Bronchial epithelial cell (primary cell): ENCODE results near the gene ASMT. TPM values are rescaled to one million over a fixed set of nuclear protein-coding genes. Genes with fewer than 3 reads are reported as not detected.

Source experiments
- DNase-seq: peaks from one replicate; pipeline ENCODE4 v3.0.0-alpha.2; 2010; ENCODE audit warnings: low read depth
- FAIRE-seq: peaks from 2 replicates; lab custom pipeline; 2011; peaks lifted over from hg19 to GRCh38; lab: Jason Lieb, UNC
- H3K27me3 ChIP-seq: 2 replicates; pipeline ENCODE4 v1.5.1; 2011; ENCODE audit warnings: low read length; ENCODE audit not compliant: control insufficient read depth, insufficient read depth
- H3K36me3 ChIP-seq: 2 replicates; pipeline ENCODE4 v1.5.1; 2011; ENCODE audit warnings: low read length; ENCODE audit not compliant: control insufficient read depth, insufficient read depth
- H3K4me3 ChIP-seq: 2 replicates; pipeline ENCODE4 v1.5.1; 2011; ENCODE audit warnings: mild to moderate bottlenecking, low read depth, low read length, control low read depth
- CTCF ChIP-seq: IDR thresholded peaks from 2 replicates; pipeline ENCODE4 v1.5.1; 2011; ENCODE audit warnings: mild to moderate bottlenecking, moderate library complexity, low read length, control low read depth, inconsistent platforms; ENCODE audit not compliant: insufficient read depth, severe bottlenecking
- total RNA-seq: library from RNA; depleted of rRNA; stranded (reverse); fragments of >200 nt; gene quantifications from 2 replicates; pipeline ENCODE4 v1.2.1, GENCODE V29; 2014

ASMT gene
- total RNA-seq, 1 donor from 2014 or later, result under 0.01 TPM

DNA sequence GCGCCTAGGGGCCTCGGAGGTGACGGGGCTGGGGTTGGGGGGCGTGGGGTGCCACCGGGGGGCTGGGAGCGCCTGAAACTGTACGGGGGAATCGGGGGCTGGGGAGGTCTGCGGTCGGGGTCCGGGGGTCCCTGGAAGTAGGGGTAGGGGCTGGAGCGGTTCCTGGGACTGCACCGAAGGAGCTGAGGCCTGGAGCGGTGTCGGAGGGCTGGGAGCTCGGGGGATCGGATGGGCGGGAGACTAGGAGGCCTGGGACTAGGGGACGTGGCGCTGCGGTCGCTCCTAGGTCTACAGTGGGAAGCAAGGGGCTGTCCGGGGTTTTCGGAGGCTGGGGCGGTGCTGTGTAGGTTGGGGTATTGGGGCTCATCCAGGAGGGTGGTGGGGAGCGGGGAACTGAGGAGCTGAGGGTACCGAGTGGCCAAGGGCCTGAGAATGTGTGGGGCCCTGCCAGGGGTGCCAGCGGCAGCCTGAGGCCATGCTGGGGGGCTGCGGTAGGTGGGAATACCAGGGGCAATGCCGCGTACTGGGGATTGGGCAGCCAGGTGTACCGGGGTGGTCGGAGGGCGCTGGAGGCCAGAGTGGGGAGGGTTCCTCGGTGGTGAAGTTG, 22.9 kb upstream of the ASMT start:
- Histone ChIP-seq H3K4me3 (peak overlapping the region; percentile 70), H3K36me3 (peaks cover 20% of the 10 kb centered on the region), H3K27me3 (no peaks in the 10 kb centered on the region)
- DNase-seq (no peak), FAIRE-seq (no peak)
- TF ChIP-seq CTCF, result no peak

GRCh38 chrX:1592470-1593142, 22.3 kb upstream of the ASMT start:
- no peaks in the 10 kb centered on the region for H3K27me3 ChIP-seq
- H3K4me3 ChIP-seq, result peak overlapping the region; percentile 70
- peaks cover 23% of the 10 kb centered on the region for H3K36me3 ChIP-seq
- DNase-seq (peak; percentile 21), FAIRE-seq (no peak)
- TF ChIP-seq CTCF, result no peak

GRCh38 chrX:1593286-1594271, 21.3 kb upstream of the ASMT start:
- Histone ChIP-seq H3K4me3 (peak overlapping the region; percentile 70), H3K27me3 (no peaks in the 10 kb centered on the region), H3K36me3 (peaks cover 27% of the 10 kb centered on the region)
- no peak for TF ChIP-seq CTCF
- DNase-seq (no peak), FAIRE-seq (no peak)

DNA sequence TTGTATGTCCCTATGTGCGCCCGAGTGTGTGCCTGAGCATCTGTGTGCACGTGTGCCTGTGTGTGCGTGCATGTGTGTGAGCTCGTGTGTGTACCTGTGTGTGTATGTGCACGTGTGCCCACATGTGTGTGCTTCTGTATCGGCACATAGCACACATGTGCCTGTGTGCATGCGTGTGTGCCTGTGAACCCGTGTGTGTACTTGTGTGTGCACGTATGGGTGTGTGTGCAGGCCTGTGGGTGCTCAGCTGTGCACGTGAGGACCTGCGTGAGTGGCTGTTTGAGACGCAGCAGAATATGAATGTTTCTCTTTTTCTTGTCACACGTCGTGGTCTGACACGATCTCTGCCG, 19.2 kb upstream of the ASMT start:
- Histone ChIP-seq H3K36me3 (peaks cover 38% of the 10 kb centered on the region), H3K4me3 (no peak overlapping the region), H3K27me3 (no peaks in the 10 kb centered on the region)
- DNase-seq, result no peak
- TF ChIP-seq CTCF, result no peak
- no peak for FAIRE-seq

GRCh38 chrX:1596676-1597344, 18.0 kb upstream of the ASMT start:
- Histone ChIP-seq H3K27me3 (no peaks in the 10 kb centered on the region), H3K36me3 (peaks cover 43% of the 10 kb centered on the region), H3K4me3 (no peak overlapping the region)
- FAIRE-seq (no peak), DNase-seq (no peak)
- no peak for TF ChIP-seq CTCF
